OCI-LY3 (cell line): ENCODE data around the gene ANKRD44.

ENCODE experiments used
- CTCF ChIP-seq: fragments of 200-600, 300-600 bp; sonication (generic); IDR thresholded peaks from 2 replicates; pipeline ENCODE4 v1.5.1; 2014; ENCODE audit warnings: antibody characterized with exemption, low read length, low read depth
- EZH2phosphoT487 ChIP-seq: fragments of 200-600 bp; shearing (Covaris generic); IDR thresholded peaks from 2 replicates; pipeline ENCODE4 v1.6.1; 2018; ENCODE audit warnings: antibody characterized with exemption, mixed run types, low read depth

GRCh38 chr2:197135806-197136205, 174.8 kb downstream of the ANKRD44 start:
- TF ChIP-seq CTCF (no peak), EZH2phosphoT487 (no peak)
